Uterus (tissue), 4 donors: ENCODE data around the gene UBE2D4. TPM values are rescaled to one million over a fixed set of nuclear protein-coding genes. Genes with fewer than 3 reads are reported as not detected.

Source experiments
- DNase-seq, 2 donors: peaks; one replicate each; pipeline ENCODE4 v3.0.0-alpha.2; 2019 to 2020
- H3K27ac ChIP-seq, 2 donors: fragments of 200-600 bp; sonication (generic); 1 replicate in 1 of 2; 2 replicates in 1 of 2; pipeline ENCODE4 v1.5.1; 2016 to 2018
- H3K27me3 ChIP-seq, 2 donors: fragments of 200-600 bp; sonication (generic); one replicate each; pipeline ENCODE4 v1.5.1; 2018 to 2019; ENCODE audit warnings: control low read depth in 1 of 2
- H3K36me3 ChIP-seq, 2 donors: fragments of 200-600 bp; sonication (generic); one replicate each; pipeline ENCODE4 v1.5.1; 2019; ENCODE audit warnings: control low read depth in 1 of 2
- H3K4me1 ChIP-seq, 2 donors: fragments of 200-600 bp; sonication (generic); one replicate each; pipeline ENCODE4 v1.5.1; 2018 to 2019; ENCODE audit warnings: control low read depth in 1 of 2
- H3K4me3 ChIP-seq, 2 donors: fragments of 200-600 bp; sonication (generic); 1 replicate in 1 of 2; 2 replicates in 1 of 2; pipeline ENCODE4 v1.5.1; 2018 to 2019; ENCODE audit warnings: mild to moderate bottlenecking in 1 of 2
- H3K9me3 ChIP-seq, 2 donors: fragments of 200-600 bp; sonication (generic); one replicate each; pipeline ENCODE4 v1.5.1; 2019; ENCODE audit warnings: control low read depth in 1 of 2
- CTCF ChIP-seq, 4 experiments: fragments of 200-600 bp in 2 of 4; fragments of 450-650 bp in 2 of 4; sonication (generic) in 2 of 4; IDR thresholded peaks; one replicate each; pipeline ENCODE4 v1.5.1; 2016 to 2019; ENCODE audit warnings: antibody characterized with exemption in 4 of 4, mild to moderate bottlenecking in 2 of 4, moderate library complexity in 1 of 4
- POLR2A ChIP-seq, 2 donors: fragments of 450-650 bp; IDR thresholded peaks; one replicate each; pipeline ENCODE4 v1.6.1; 2016; ENCODE audit warnings: antibody characterized with exemption in 2 of 2, mild to moderate bottlenecking in 1 of 2, moderate library complexity in 1 of 2
- intact Hi-C: fragments of 100-400 bp; cut with DNase I; formaldehyde crosslinking; loops from one replicate; pipeline ENCODE4 v1.15.1; 2023; ENCODE audit warnings: low total_unique reads
- total RNA-seq, 4 donors: library from RNA; depleted of rRNA in 3 of 4; stranded (reverse); fragments of >200 nt in 3 of 4; gene quantifications; one replicate each; pipeline versions ENCODE4 v1.1.0 to v1.2.4, GENCODE V29; 2014 to 2023
- donor health status: DM: yes; HTN: yes; CAD: no.

Gene UBE2D4
- total RNA-seq, 4 donors from 2014 or later = 5.1 to 23.8 (median 16.5) TPM

DNA sequence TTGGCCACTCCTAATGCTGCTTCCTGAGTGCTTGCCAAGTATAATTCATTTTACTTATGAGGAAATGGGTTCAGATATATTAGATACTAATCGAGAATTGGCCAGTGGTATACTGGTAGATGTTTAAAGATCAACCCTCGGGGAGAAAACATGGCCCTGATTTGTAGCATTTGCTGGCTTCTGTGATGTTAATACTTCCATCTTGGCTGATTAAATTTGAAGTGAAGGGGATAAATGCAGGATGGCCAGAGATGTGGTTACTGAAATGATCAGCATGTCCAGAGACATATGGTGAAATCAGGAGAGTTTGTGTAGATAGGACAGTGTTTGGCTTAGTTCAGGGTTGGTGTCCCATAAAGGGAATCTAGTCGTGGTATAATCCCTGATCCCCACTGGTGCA lies 11.2 kb downstream of the UBE2D4 start:
- H3K4me3 ChIP-seq = no peak overlapping the region
- H3K27ac ChIP-seq = no peak overlapping the region
- H3K9me3 ChIP-seq = no peaks in the 10 kb centered on the region
- no peak for TF ChIP-seq POLR2A (IDR thresholded peaks at IDR 0.05)
- TF ChIP-seq CTCF (IDR thresholded peaks at IDR 0.05) = no peak
- intact Hi-C loops = no loop called here
- no peaks in the 10 kb centered on the region for H3K36me3 ChIP-seq
- no peaks in the 10 kb centered on the region for H3K4me1 ChIP-seq
- DNase-seq = no peak
- H3K27me3 ChIP-seq = no peaks in the 10 kb centered on the region

- Histone ChIP-seq H3K9me3 (no peaks in the 10 kb centered on the region), H3K27me3 (no peaks in the 10 kb centered on the region), H3K36me3 (no peaks in the 10 kb centered on the region), H3K4me1 (no peaks in the 10 kb centered on the region), H3K4me3 (no peak overlapping the region), H3K27ac (no peak overlapping the region)
- TF ChIP-seq POLR2A (IDR thresholded peaks at IDR 0.05) = no peak
- no peak for TF ChIP-seq CTCF (IDR thresholded peaks at IDR 0.05)
- intact Hi-C loops = no loop called here
- no peak for DNase-seq
These were observed 12.8 kb downstream of the UBE2D4 start for GRCh38 chr7:43938892-43939482.

- no peak overlapping the region for H3K4me3 ChIP-seq
- no peak overlapping the region for H3K27ac ChIP-seq
- H3K36me3 ChIP-seq = no peaks in the 10 kb centered on the region
- no peaks in the 10 kb centered on the region for H3K4me1 ChIP-seq
- no peaks in the 10 kb centered on the region for H3K27me3 ChIP-seq
- intact Hi-C loops = no loop called here
- H3K9me3 ChIP-seq = no peaks in the 10 kb centered on the region
- no peak for DNase-seq
- TF ChIP-seq POLR2A (IDR thresholded peaks at IDR 0.05) (no peak), CTCF (IDR thresholded peaks at IDR 0.05) (no peak)
These were observed 16.0 kb downstream of the UBE2D4 start for GRCh38 chr7:43942250-43942649.

DNA sequence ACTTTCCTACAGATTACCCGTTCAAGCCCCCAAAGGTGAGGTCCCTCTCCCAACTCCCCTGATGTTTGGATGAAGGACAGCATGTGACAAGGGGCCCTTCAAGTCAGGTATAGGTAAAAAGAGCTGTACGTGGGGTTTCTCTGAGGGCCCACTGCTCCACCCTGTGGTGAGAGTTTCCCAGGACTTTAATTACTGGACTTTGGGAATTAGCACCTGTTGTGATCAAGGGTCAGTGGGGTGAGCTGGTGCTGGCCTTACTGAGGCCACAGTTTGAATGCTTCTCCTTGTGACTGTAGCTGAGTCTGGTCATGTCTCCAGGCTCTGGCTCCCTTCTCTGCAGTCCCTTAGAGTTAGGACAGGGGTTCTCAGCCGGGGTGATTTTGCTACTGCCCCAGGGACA lies 16.8 kb downstream of the UBE2D4 start:
- no peak overlapping the region for H3K4me3 ChIP-seq
- H3K9me3 ChIP-seq = no peaks in the 10 kb centered on the region
- TF ChIP-seq CTCF (IDR thresholded peaks at IDR 0.05) = no peak
- TF ChIP-seq POLR2A (IDR thresholded peaks at IDR 0.05) = no peak
- intact Hi-C loops = no loop called here
- no peaks in the 10 kb centered on the region for H3K36me3 ChIP-seq
- no peak overlapping the region for H3K27ac ChIP-seq
- no peak for DNase-seq
- no peaks in the 10 kb centered on the region for H3K27me3 ChIP-seq
- no peaks in the 10 kb centered on the region for H3K4me1 ChIP-seq

DNA sequence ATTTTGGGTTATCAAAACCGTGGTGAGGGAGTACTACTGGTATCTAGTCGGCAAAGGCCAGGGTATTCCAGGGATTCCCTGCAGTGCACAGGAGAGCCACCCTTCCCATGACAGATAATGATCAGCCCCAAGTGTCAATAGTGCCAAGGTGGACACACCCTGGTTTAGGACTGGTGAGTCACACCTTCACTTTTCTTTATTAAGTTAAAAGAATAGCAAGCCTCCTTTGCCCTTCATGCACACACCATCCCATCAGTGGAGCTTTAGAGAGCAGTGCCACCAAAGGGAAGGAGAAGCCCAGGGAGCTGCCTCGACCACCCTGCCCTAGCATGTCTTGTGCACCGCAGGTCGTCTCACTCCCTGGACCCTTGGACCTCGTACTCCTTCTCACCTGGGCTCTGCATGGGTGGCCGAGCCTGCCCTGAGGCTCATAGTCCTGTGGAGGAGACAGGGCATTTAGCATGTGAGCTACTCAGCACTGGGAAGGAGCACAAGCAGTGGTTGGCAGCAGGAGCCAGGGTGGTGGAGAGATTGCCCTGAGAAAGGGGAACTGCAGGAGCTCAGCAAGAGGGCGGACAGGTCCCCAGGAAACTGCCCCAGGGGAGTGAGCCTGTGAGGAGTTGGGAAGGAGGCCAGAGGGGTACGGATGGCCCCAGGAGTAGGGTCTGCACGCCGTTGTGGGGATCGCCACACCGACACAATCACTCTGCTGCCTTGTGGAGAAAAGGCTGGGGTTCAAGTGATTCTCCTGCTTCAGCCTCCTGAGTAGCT lies 17.4 kb downstream of the UBE2D4 start:
- H3K4me3 ChIP-seq = no peak overlapping the region
- no peaks in the 10 kb centered on the region for H3K4me1 ChIP-seq
- no peak overlapping the region for H3K27ac ChIP-seq
- H3K36me3 ChIP-seq = no peaks in the 10 kb centered on the region
- no peak for DNase-seq
- no peaks in the 10 kb centered on the region for H3K9me3 ChIP-seq
- intact Hi-C loops = no loop called here
- TF ChIP-seq CTCF (IDR thresholded peaks at IDR 0.05) (no peak), POLR2A (IDR thresholded peaks at IDR 0.05) (no peak)
- H3K27me3 ChIP-seq = no peaks in the 10 kb centered on the region
